Choroid plexus epithelial cell (primary cell): ENCODE results near the gene LMTK3.

ENCODE experiments used
- DNase-seq: peaks from one replicate; pipeline ENCODE4 v3.0.0-alpha.2; 2010; ENCODE audit warnings: low read depth
- H3K4me3 ChIP-seq: 2 replicates; pipeline ENCODE4 v1.5.1; 2011; ENCODE audit warnings: low read depth, mild to moderate bottlenecking, control low read depth, low read length, moderate library complexity
- CTCF ChIP-seq: conservative IDR thresholded peaks from 2 replicates; pipeline ENCODE4 v1.5.1; 2011; ENCODE audit warnings: low read depth, mild to moderate bottlenecking, control low read depth, inconsistent platforms, low read length, moderate library complexity

Gene LMTK3

GRCh38 chr19:48473161-48473966, 38.3 kb downstream of the LMTK3 start:
- no peak for TF ChIP-seq CTCF
- no peak for DNase-seq
- H3K4me3 ChIP-seq, result no peak overlapping the region

- no peak for DNase-seq
- H3K4me3 ChIP-seq, result no peak overlapping the region
- no peak for TF ChIP-seq CTCF
These were observed 39.8 kb downstream of the LMTK3 start for GRCh38 chr19:48471836-48472235.

- H3K4me3 ChIP-seq, result no peak overlapping the region
- no peak for TF ChIP-seq CTCF
- DNase-seq, result no peak
These were observed 40.8 kb downstream of the LMTK3 start for GRCh38 chr19:48470856-48471255.

GRCh38 chr19:48469934-48470680, 41.5 kb downstream of the LMTK3 start:
- TF ChIP-seq CTCF, result no peak
- peak overlapping the region; percentile 93 for H3K4me3 ChIP-seq
- no peak for DNase-seq

GRCh38 chr19:48469289-48469881, 42.2 kb downstream of the LMTK3 start, which contains the start of gene CYTH2:
CYTH2 (plus strand) TSS chr19:48469369; CDS start chr19:48469508, 139 bp downstream.
- DNase-seq, result peak; percentile 88
- TF ChIP-seq CTCF, result no peak
- H3K4me3 ChIP-seq, result peak within 1 kb of the TSS; percentile 93

GRCh38 chr19:48468772-48469288, 42.8 kb downstream of the LMTK3 start:
- peak; percentile 100 for DNase-seq
- H3K4me3 ChIP-seq, result peak overlapping the region; percentile 93
- no peak for TF ChIP-seq CTCF
